Measurements from ENCODE around the gene AKNAD1.
"Not testable (repeated sequence)": the region's sequence is repeated elsewhere in the genome, so short reads cannot be mapped to it uniquely, and the experiment has no call there.

Gene AKNAD1

GRCh38 chr1:108801101-108801500 is 55.8 kb downstream of the AKNAD1 start:
- POLR2A ChIA-PET, result no interaction called here
- TF ChIP-seq FOXA1 (IDR thresholded peaks at IDR 0.05) (no peak), BHLHE40 (IDR thresholded peaks at IDR 0.05; ENCODE audit: borderline replicate concordance) (no peak), HDGF (IDR thresholded peaks at IDR 0.05; ENCODE audit: borderline replicate concordance) (no peak), TARDBP (IDR thresholded peaks at IDR 0.05) (no peak), FOXK2 (IDR thresholded peaks at IDR 0.05) (no peak), ARNT (IDR thresholded peaks at IDR 0.05) (no peak), CTBP1 (IDR thresholded peaks at IDR 0.05; ENCODE audit: borderline replicate concordance) (no peak), LEF1 (IDR thresholded peaks at IDR 0.05; ENCODE audit: borderline replicate concordance) (no peak), FOXM1 (IDR thresholded peaks at IDR 0.05; ENCODE audit: borderline replicate concordance) (no peak), SP1 (IDR thresholded peaks at IDR 0.05) (no peak), PKNOX1 (IDR thresholded peaks at IDR 0.05) (no peak), ZNF384 (IDR thresholded peaks at IDR 0.05) (no peak)
- CTCF ChIA-PET, result no interaction called here
- no peak for DNase-seq (ENCODE audit: extremely low spot score)

- CTCF ChIA-PET, result no interaction called here
- no peak for DNase-seq (ENCODE audit: extremely low spot score)
- POLR2A ChIA-PET, result no interaction called here
- TF ChIP-seq ELF4 (IDR thresholded peaks at IDR 0.05), result no peak
- TF ChIP-seq HDGF (IDR thresholded peaks at IDR 0.05; ENCODE audit: borderline replicate concordance), result no peak
- no peak for TF ChIP-seq FOXA1 (IDR thresholded peaks at IDR 0.05)
- no peak for TF ChIP-seq SP1 (IDR thresholded peaks at IDR 0.05)
- no peak for TF ChIP-seq NFRKB (IDR thresholded peaks at IDR 0.05)
- TF ChIP-seq PKNOX1 (IDR thresholded peaks at IDR 0.05), result no peak
- TF ChIP-seq CTBP1 (IDR thresholded peaks at IDR 0.05; ENCODE audit: borderline replicate concordance), result no peak
- no peak for TF ChIP-seq TARDBP (IDR thresholded peaks at IDR 0.05)
- TF ChIP-seq FOXK2 (IDR thresholded peaks at IDR 0.05), result no peak
- TF ChIP-seq LEF1 (IDR thresholded peaks at IDR 0.05; ENCODE audit: borderline replicate concordance), result no peak
- TF ChIP-seq ZNF384 (IDR thresholded peaks at IDR 0.05), result no peak
- TF ChIP-seq SUZ12 (IDR thresholded peaks at IDR 0.05), result no peak
- TF ChIP-seq ARNT (IDR thresholded peaks at IDR 0.05), result no peak
- no peak for TF ChIP-seq L3MBTL2 (conservative IDR thresholded peaks at IDR 0.05)
- no peak for TF ChIP-seq FOXM1 (IDR thresholded peaks at IDR 0.05; ENCODE audit: borderline replicate concordance)
Observed at GRCh38 chr1:108799001-108799400, 57.9 kb downstream of the AKNAD1 start.

GRCh38 chr1:108792420-108792819 is 64.5 kb downstream of the AKNAD1 start:
- CTCF ChIA-PET, result interaction anchor here (0.7 kb wide), 1 partner anchor 69 kb away, joined by 6 read pairs; no protein-coding TSS in a partner anchor
- TF ChIP-seq TARDBP (IDR thresholded peaks at IDR 0.05) (no peak), NFRKB (IDR thresholded peaks at IDR 0.05) (no peak), ARNT (IDR thresholded peaks at IDR 0.05) (no peak), SUZ12 (IDR thresholded peaks at IDR 0.05) (no peak), SP1 (IDR thresholded peaks at IDR 0.05) (no peak)
- POLR2A ChIA-PET, result no interaction called here
- no peak for DNase-seq (ENCODE audit: extremely low spot score)

GRCh38 chr1:108791790-108792189 is 65.1 kb downstream of the AKNAD1 start:
- no peak for DNase-seq (ENCODE audit: extremely low spot score)
- POLR2A ChIA-PET, result no interaction called here
- TF ChIP-seq TARDBP (IDR thresholded peaks at IDR 0.05), result no peak
- no peak for TF ChIP-seq BHLHE40 (IDR thresholded peaks at IDR 0.05; ENCODE audit: borderline replicate concordance)
- no peak for TF ChIP-seq NFRKB (IDR thresholded peaks at IDR 0.05)
- TF ChIP-seq SUZ12 (IDR thresholded peaks at IDR 0.05), result no peak
- no peak for TF ChIP-seq ELF4 (IDR thresholded peaks at IDR 0.05)
- TF ChIP-seq FOXM1 (IDR thresholded peaks at IDR 0.05; ENCODE audit: borderline replicate concordance), result no peak
- no peak for TF ChIP-seq SP1 (IDR thresholded peaks at IDR 0.05)
- no peak for TF ChIP-seq L3MBTL2 (conservative IDR thresholded peaks at IDR 0.05)
- no peak for TF ChIP-seq ARNT (IDR thresholded peaks at IDR 0.05)
- TF ChIP-seq HDGF (IDR thresholded peaks at IDR 0.05; ENCODE audit: borderline replicate concordance), result no peak
- no peak for TF ChIP-seq FOXK2 (IDR thresholded peaks at IDR 0.05)
- no peak for TF ChIP-seq ZNF384 (IDR thresholded peaks at IDR 0.05)
- TF ChIP-seq PKNOX1 (IDR thresholded peaks at IDR 0.05), result no peak
- TF ChIP-seq FOXA1 (IDR thresholded peaks at IDR 0.05), result no peak
- TF ChIP-seq LEF1 (IDR thresholded peaks at IDR 0.05; ENCODE audit: borderline replicate concordance), result no peak
- CTCF ChIA-PET, result no interaction called here

- no peak for DNase-seq (ENCODE audit: extremely low spot score)
- TF ChIP-seq SUZ12 (IDR thresholded peaks at IDR 0.05) (no peak), FOXA1 (IDR thresholded peaks at IDR 0.05) (no peak), CTBP1 (IDR thresholded peaks at IDR 0.05; ENCODE audit: borderline replicate concordance) (no peak), SP1 (IDR thresholded peaks at IDR 0.05) (no peak), ARNT (IDR thresholded peaks at IDR 0.05) (no peak), L3MBTL2 (conservative IDR thresholded peaks at IDR 0.05) (no peak), ELF4 (IDR thresholded peaks at IDR 0.05) (no peak), BHLHE40 (IDR thresholded peaks at IDR 0.05; ENCODE audit: borderline replicate concordance) (no peak)
- POLR2A ChIA-PET, result no interaction called here
- CTCF ChIA-PET, result no interaction called here
Observed at GRCh38 chr1:108785880-108786279, 71.0 kb downstream of the AKNAD1 start.

- CTCF ChIA-PET, result no interaction called here
- POLR2A ChIA-PET, result no interaction called here
- DNase-seq (ENCODE audit: extremely low spot score), result no peak
- TF ChIP-seq PKNOX1 (IDR thresholded peaks at IDR 0.05) (no peak), ELF4 (IDR thresholded peaks at IDR 0.05) (no peak)
Observed at GRCh38 chr1:108785264-108785663, 71.6 kb downstream of the AKNAD1 start.

- DNase-seq (ENCODE audit: extremely low spot score); POLR2A ChIA-PET; CTCF ChIA-PET: not testable (repeated sequence)
Observed at GRCh38 chr1:108781575-108781944, 75.3 kb downstream of the AKNAD1 start.

Measured in HEK293T (cell line).